HCT116 (cell line): ENCODE data around the gene TNFRSF14.

ENCODE experiments used
- EGR1 ChIP-seq: IDR thresholded peaks from 2 replicates; pipeline ENCODE4 v1.6.1; 2012; ENCODE audit warnings: low read depth
- EZH2 ChIP-seq: fragments of 200-600 bp; sonication (generic); IDR thresholded peaks from 2 replicates; pipeline ENCODE4 v1.6.1; 2017; ENCODE audit warnings: antibody characterized with exemption, mixed run types
- EZH2phosphoT487 ChIP-seq: fragments of 200-600 bp; IDR thresholded peaks from 2 replicates; pipeline ENCODE4 v1.6.1; 2018; ENCODE audit warnings: antibody characterized with exemption, borderline replicate concordance
- POLR2A ChIP-seq: IDR thresholded peaks from 2 replicates; pipeline ENCODE4 v1.7.0; 2011; ENCODE audit warnings: borderline replicate concordance; ENCODE audit not compliant: insufficient read depth, insufficient read length; ENCODE audit errors: extremely low read depth
- POLR2AphosphoS5 ChIP-seq: IDR thresholded peaks from 2 replicates; pipeline ENCODE4 v1.6.1; 2011; ENCODE audit warnings: mild to moderate bottlenecking, low read depth, low read length, moderate library complexity
- RAD21 ChIP-seq: IDR thresholded peaks from 2 replicates; pipeline ENCODE4 v1.6.1; 2012; ENCODE audit warnings: low read depth, mild to moderate bottlenecking
- TCF7L2 ChIP-seq: IDR thresholded peaks from 2 replicates; pipeline ENCODE4 v1.7.0; 2011; ENCODE audit warnings: borderline replicate concordance, inconsistent platforms; ENCODE audit not compliant: insufficient read depth, insufficient read length; ENCODE audit errors: extremely low read depth
- TF ChIP-seq, protein P1 (sequence below), 3 experiments: fragments of 200-600 bp in 1 of 3; sonication (generic) in 1 of 3; IDR thresholded peaks in 2 of 3; conservative IDR thresholded peaks in 1 of 3; 2 replicates each; pipeline ENCODE4 v1.5.1; 2012 to 2017; ENCODE audit warnings: low read depth in 2 of 3, low read length in 2 of 3, antibody characterized with exemption in 1 of 3, borderline replicate concordance in 1 of 3, control low read depth in 1 of 3, mild to moderate bottlenecking in 1 of 3, mixed read lengths in 1 of 3, mixed run types in 1 of 3, moderate library complexity in 1 of 3; ENCODE audit not compliant: insufficient read depth in 1 of 3
- TF ChIP-seq, protein P2 (sequence below): IDR thresholded peaks from 2 replicates; pipeline ENCODE4 v1.6.1; 2012
- TF ChIP-seq, protein P3 (sequence below): IDR thresholded peaks from 2 replicates; pipeline ENCODE4 v1.6.1; 2012; ENCODE audit warnings: low read depth

DNA sequence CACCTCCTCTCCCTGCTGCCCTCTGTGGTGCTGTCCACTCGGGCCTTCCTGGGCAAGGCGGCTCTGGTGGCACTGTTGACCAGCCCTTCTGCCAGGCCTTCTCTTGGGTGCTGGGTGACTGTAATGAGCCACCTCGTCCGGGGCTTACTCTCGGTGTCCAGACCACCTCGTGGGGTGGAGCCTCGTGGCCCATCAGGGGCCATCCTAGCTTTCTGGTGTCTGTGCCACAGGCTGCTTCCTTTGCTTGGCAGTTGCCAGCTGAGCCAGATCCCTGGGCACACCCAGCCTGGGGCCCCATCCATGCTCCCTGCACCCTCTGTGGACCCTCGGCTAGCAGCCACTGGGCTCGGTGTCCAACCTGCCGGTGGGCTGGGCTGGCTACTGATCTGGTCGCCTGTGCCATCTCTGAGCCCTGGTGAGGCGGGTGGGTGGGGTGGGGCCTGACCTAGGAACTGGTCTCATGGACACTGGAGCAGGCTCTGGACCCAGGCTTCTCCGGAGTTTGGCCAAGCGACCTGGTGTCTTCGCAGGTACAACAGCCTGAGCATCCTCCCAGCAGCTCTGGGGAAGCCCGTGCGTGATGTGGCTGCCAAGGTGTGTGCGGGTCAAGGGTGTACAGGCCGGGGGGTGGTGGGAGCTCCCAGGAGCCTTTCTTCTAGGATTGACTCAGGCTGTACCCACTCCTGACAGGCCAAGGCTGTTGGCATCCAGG, 31.8 kb downstream of the TNFRSF14 start:
- TF ChIP-seq POLR2A = no peak
- TF ChIP-seq, protein P1, sequence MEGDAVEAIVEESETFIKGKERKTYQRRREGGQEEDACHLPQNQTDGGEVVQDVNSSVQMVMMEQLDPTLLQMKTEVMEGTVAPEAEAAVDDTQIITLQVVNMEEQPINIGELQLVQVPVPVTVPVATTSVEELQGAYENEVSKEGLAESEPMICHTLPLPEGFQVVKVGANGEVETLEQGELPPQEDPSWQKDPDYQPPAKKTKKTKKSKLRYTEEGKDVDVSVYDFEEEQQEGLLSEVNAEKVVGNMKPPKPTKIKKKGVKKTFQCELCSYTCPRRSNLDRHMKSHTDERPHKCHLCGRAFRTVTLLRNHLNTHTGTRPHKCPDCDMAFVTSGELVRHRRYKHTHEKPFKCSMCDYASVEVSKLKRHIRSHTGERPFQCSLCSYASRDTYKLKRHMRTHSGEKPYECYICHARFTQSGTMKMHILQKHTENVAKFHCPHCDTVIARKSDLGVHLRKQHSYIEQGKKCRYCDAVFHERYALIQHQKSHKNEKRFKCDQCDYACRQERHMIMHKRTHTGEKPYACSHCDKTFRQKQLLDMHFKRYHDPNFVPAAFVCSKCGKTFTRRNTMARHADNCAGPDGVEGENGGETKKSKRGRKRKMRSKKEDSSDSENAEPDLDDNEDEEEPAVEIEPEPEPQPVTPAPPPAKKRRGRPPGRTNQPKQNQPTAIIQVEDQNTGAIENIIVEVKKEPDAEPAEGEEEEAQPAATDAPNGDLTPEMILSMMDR (IDR thresholded peaks at IDR 0.05 in 2 of 3, conservative IDR thresholded peaks at IDR 0.05 in 1 of 3; ENCODE audit: borderline replicate concordance in 1 of 3, insufficient read depth in 1 of 3, low read depth in 2 of 3, low read length in 2 of 3) = no peak
- TF ChIP-seq EGR1 = no peak
- no peak for TF ChIP-seq EZH2
- no peak for TF ChIP-seq EZH2phosphoT487
- no peak for TF ChIP-seq POLR2AphosphoS5
- TF ChIP-seq RAD21 = no peak
- TF ChIP-seq, protein P2, sequence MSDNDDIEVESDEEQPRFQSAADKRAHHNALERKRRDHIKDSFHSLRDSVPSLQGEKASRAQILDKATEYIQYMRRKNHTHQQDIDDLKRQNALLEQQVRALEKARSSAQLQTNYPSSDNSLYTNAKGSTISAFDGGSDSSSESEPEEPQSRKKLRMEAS = no peak
- TF ChIP-seq, protein P3, sequence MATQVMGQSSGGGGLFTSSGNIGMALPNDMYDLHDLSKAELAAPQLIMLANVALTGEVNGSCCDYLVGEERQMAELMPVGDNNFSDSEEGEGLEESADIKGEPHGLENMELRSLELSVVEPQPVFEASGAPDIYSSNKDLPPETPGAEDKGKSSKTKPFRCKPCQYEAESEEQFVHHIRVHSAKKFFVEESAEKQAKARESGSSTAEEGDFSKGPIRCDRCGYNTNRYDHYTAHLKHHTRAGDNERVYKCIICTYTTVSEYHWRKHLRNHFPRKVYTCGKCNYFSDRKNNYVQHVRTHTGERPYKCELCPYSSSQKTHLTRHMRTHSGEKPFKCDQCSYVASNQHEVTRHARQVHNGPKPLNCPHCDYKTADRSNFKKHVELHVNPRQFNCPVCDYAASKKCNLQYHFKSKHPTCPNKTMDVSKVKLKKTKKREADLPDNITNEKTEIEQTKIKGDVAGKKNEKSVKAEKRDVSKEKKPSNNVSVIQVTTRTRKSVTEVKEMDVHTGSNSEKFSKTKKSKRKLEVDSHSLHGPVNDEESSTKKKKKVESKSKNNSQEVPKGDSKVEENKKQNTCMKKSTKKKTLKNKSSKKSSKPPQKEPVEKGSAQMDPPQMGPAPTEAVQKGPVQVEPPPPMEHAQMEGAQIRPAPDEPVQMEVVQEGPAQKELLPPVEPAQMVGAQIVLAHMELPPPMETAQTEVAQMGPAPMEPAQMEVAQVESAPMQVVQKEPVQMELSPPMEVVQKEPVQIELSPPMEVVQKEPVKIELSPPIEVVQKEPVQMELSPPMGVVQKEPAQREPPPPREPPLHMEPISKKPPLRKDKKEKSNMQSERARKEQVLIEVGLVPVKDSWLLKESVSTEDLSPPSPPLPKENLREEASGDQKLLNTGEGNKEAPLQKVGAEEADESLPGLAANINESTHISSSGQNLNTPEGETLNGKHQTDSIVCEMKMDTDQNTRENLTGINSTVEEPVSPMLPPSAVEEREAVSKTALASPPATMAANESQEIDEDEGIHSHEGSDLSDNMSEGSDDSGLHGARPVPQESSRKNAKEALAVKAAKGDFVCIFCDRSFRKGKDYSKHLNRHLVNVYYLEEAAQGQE = no peak
- no peak for TF ChIP-seq TCF7L2
